SK-N-MC (cell line): Measurements from ENCODE around the gene ELOA.

Experiments used
- DNase-seq: peaks from one replicate; pipeline ENCODE4 v3.0.0-alpha.2; 2011; ENCODE audit warnings: low read depth, low spot score
- H3K27ac ChIP-seq: fragments of 200-600 bp; sonication (generic); 2 replicates; pipeline ENCODE4 v1.5.1; 2016; ENCODE audit warnings: mixed run types
- H3K36me3 ChIP-seq: fragments of 200-600 bp; sonication (generic); 2 replicates; pipeline ENCODE4 v1.6.1; 2017; ENCODE audit warnings: antibody characterized with exemption, low read length, mixed read lengths; ENCODE audit not compliant: insufficient read depth
- H3K4me3 ChIP-seq: fragments of 200-600 bp; sonication (generic); 2 replicates; pipeline ENCODE4 v1.5.1; 2016
- H3K9ac ChIP-seq: fragments of 200-600 bp; sonication (generic); 2 replicates; pipeline ENCODE4 v1.8.0; 2017; ENCODE audit warnings: mixed run types, mixed read lengths; ENCODE audit not compliant: insufficient read length
- H3K9me3 ChIP-seq: fragments of 200-600 bp; sonication (generic); 2 replicates; pipeline ENCODE4 v1.6.1; 2017; ENCODE audit warnings: low read depth, mild to moderate bottlenecking, antibody characterized with exemption, low read length, moderate library complexity, mixed read lengths
- EZH2 ChIP-seq: fragments of 200-600 bp; sonication (generic); IDR thresholded peaks from one replicate; pipeline ENCODE4 v1.6.1; 2017; ENCODE audit warnings: antibody characterized with exemption
- FOXP2 ChIP-seq: optimal IDR thresholded peaks from 2 replicates; pipeline ENCODE3; 2011; ENCODE audit warnings: mild to moderate bottlenecking, moderate library complexity; ENCODE audit not compliant: insufficient read depth; ENCODE audit errors: extremely low read length, control extremely low read depth
- POLR2AphosphoS5 ChIP-seq: IDR thresholded peaks from 2 replicates; pipeline ENCODE4 v1.6.1; 2012; ENCODE audit warnings: mild to moderate bottlenecking, low read depth, low read length, borderline replicate concordance

Gene ELOA

GRCh38 chr1:23787701-23788100 is 44.4 kb downstream of the ELOA start:
- no peak overlapping the region for H3K9ac ChIP-seq
- no peak for DNase-seq
- H3K36me3 ChIP-seq: peaks cover 47% of the 10 kb centered on the region
- peak overlapping the region; percentile 32; the same call in 1 of the 2 replicates for H3K27ac ChIP-seq
- TF ChIP-seq EZH2 (no peak), FOXP2 (no peak), POLR2AphosphoS5 (no peak)
- H3K4me3 ChIP-seq: no peak overlapping the region
- no peaks in the 10 kb centered on the region for H3K9me3 ChIP-seq

- Histone ChIP-seq H3K27ac (peak overlapping the region; percentile 68; the same call in 1 of the 2 replicates), H3K36me3 (peaks cover 43% of the 10 kb centered on the region), H3K9me3 (no peaks in the 10 kb centered on the region), H3K4me3 (no peak overlapping the region), H3K9ac (no peak overlapping the region)
- DNase-seq: no peak
- no peak for TF ChIP-seq EZH2
- no peak for TF ChIP-seq FOXP2
- TF ChIP-seq POLR2AphosphoS5: no peak
Measured at GRCh38 chr1:23788695-23789094, 45.4 kb downstream of the ELOA start.

GRCh38 chr1:23790696-23791515 is 47.6 kb downstream of the ELOA start, which contains the start of gene LYPLA2:
LYPLA2 (plus strand) TSS chr1:23791145; CDS start chr1:23792683, 1,538 bp downstream.
- Histone ChIP-seq H3K27ac (peak within 1 kb of the TSS; percentile 60; the same call in 1 of the 2 replicates), H3K9ac (peak within 1 kb of the TSS; percentile 88), H3K4me3 (peak within 1 kb of the TSS; percentile 82), H3K9me3 (no peaks in the 10 kb centered on the region), H3K36me3 (peaks cover 27% of the 10 kb centered on the region)
- no peak for DNase-seq
- TF ChIP-seq EZH2: no peak
- TF ChIP-seq FOXP2: peak; percentile 77
- peak; percentile 89 for TF ChIP-seq POLR2AphosphoS5

DNA sequence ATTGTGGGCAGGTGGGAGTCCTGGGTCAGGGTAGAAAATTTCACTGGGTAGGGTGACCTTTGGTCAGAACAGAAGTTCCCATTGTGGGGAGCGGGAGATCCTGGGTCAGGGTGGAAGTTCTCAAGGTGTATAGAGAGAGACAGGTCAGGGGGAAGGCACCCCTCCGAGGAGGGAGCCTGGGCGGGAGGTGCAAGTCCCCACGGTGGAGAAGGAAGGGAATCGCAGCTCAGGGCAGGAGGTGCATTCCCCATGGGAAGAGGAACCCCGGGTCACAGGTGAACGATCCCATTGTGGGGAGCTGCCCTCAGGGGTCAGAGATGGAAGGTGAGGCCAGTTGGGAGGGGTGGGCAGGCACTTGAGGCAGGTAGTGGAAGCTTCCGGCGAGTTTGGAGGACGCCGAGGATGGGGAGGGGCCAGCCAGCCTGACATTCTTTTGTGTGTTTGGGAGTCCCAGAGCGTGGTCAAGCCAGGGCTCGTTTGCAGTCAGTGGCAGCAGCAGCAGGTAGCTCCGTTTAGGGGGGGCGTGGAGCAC is 48.3 kb downstream of the ELOA start:
- H3K36me3 ChIP-seq: peaks cover 21% of the 10 kb centered on the region
- H3K4me3 ChIP-seq: peak overlapping the region; percentile 82
- TF ChIP-seq POLR2AphosphoS5: no peak
- TF ChIP-seq EZH2: no peak
- no peak for TF ChIP-seq FOXP2
- no peaks in the 10 kb centered on the region for H3K9me3 ChIP-seq
- DNase-seq: no peak
- peak overlapping the region; percentile 88 for H3K9ac ChIP-seq
- peak overlapping the region; percentile 40; the same call in 1 of the 2 replicates for H3K27ac ChIP-seq

- peak overlapping the region; percentile 88 for H3K9ac ChIP-seq
- peak overlapping the region; percentile 22; the same call in 1 of the 2 replicates for H3K27ac ChIP-seq
- no peak for TF ChIP-seq POLR2AphosphoS5
- no peak for TF ChIP-seq FOXP2
- TF ChIP-seq EZH2: no peak
- peaks cover 13% of the 10 kb centered on the region for H3K36me3 ChIP-seq
- DNase-seq: no peak
- H3K4me3 ChIP-seq: peak overlapping the region; percentile 82
- H3K9me3 ChIP-seq: no peaks in the 10 kb centered on the region
Measured at GRCh38 chr1:23792151-23792945, 49.1 kb downstream of the ELOA start.

GRCh38 chr1:23793018-23793781 is 49.9 kb downstream of the ELOA start:
- no peak for DNase-seq
- H3K9me3 ChIP-seq: no peaks in the 10 kb centered on the region
- H3K9ac ChIP-seq: peak overlapping the region; percentile 20
- TF ChIP-seq POLR2AphosphoS5: no peak
- TF ChIP-seq FOXP2: no peak
- TF ChIP-seq EZH2: no peak
- H3K27ac ChIP-seq: peak overlapping the region; percentile 42; the same call in 1 of the 2 replicates
- H3K36me3 ChIP-seq: peaks cover 5% of the 10 kb centered on the region; the same call in 1 of the 2 replicates
- H3K4me3 ChIP-seq: peak overlapping the region; percentile 82
